GM18526 (cell line): ENCODE measurements around the gene LRRC15.

Experiments
- POLR2A ChIP-seq: IDR thresholded peaks from 3 replicates; pipeline ENCODE4 v1.6.1; 2011; ENCODE audit not compliant: insufficient read length; ENCODE audit errors: extremely low read depth

The LRRC15 gene

DNA sequence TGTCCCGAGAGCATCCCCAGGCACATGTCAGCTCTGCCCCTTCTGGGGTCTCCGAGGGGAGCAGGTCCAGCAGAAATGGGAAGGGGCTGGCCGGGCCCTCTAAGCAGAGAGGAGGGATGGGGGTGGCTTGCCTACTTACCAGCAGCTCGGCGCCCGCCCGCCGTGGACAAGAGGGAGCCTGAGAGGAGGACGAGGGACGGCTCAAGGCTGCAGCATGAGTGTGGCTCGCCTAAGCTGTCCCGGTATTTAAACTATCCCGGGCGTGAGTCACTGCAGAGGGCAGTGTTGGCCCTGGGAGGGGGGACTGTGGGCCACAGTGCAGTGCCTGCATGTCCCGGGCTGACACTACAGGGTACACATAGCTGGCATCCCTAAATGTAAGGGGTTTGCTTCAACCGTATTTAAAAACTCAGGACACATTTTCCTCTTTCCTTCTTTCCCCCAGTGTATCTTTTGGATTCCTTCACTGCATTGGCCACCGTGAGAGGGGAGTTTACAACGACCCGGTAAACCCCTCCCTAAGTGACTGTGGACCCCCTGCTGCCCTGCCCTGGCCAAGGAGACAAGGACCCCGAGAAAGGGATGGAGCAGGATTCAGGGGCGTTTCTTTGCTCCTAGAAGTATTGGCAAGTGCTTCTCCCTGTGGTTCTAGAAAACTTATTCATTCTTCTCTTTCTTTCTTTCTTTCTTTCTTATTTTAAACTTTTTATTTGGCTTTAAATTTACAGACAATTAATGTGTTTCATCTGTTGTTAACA, at the start of gene LRRC15:
Gene LRRC15, minus strand, starts transcription at position 222 of the 758 bp plus-strand sequence. CDS start 8,700 bp downstream, outside the sequence.
- no peak for TF ChIP-seq POLR2A

DNA sequence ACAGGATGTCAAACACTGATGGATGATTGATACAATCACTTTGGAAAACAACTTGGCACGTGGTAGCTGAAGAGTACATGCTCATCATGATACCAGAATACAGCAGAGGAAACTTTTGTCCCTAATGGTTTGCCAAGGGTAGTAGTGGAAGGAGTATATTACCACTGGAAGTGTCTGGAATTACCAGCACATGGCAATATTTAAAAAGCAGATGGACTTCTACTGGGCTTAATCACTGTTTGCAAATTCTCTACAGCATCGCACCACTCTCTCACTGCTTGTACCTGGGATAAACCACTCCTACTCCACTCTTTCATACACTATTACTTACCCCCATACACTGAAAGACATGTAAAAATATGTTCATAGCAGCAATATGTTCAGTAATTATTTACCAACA, 49.1 kb upstream of the LRRC15 start:
- no peak for TF ChIP-seq POLR2A

GRCh38 chr3:194407423-194407822, 37.9 kb upstream of the LRRC15 start:
- no peak for TF ChIP-seq POLR2A

DNA sequence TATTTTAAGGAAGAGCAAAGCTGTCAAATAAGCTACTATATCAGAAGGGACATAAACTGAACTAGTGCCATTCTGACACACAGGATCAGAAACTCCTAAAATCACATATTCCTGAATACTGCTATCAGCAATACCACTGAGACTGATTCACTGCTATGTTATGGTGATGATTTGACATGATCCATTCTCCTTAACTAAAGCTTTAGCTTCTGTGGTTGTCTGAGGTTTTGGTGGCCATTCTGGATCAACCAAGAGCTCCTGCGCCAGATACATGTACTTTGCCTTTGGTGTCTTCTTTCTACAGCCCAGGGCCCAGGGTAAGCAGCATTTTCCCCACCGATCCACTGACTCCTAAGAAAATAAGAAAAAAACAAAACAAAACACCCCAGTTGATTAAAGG, 36.2 kb upstream of the LRRC15 start:
- no peak for TF ChIP-seq POLR2A

DNA sequence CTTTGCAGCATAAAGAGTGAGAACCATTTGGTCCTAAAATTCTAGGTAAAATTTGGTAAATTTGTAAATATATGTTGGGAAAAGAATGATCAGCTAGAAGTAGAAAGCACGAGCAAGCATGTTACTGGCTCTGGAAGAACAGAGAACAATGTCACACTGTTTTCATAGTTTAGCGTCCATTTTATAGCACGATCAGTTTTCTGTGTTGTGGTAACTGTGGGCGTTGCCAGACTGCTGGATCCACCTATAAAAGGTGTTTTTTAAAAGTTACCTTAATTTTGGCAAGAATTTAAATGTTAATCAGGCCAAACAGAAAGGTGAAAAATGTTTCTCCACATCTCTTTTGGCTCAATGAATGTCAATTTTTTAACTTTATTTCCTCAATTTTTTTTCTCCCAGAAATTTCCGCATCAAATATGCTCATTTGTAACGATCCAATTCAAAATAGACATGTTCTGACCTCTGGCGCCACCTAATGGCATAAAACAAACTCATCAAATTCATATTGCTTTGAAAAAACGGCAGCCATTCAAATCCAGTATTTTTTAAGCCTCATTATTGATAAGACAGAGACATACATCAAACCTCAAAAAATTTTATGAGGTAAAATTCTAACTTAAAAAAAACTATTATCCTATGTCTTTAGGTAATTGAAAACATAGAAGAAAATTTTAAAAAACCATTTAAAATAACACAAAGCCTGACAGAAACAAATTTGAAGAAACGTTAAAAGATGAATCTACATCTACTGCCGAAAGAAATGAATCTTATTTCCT, 35.0 kb upstream of the LRRC15 start:
- TF ChIP-seq POLR2A = no peak

- TF ChIP-seq POLR2A = no peak
Measured at GRCh38 chr3:194401868-194402329, 32.4 kb upstream of the LRRC15 start.

DNA sequence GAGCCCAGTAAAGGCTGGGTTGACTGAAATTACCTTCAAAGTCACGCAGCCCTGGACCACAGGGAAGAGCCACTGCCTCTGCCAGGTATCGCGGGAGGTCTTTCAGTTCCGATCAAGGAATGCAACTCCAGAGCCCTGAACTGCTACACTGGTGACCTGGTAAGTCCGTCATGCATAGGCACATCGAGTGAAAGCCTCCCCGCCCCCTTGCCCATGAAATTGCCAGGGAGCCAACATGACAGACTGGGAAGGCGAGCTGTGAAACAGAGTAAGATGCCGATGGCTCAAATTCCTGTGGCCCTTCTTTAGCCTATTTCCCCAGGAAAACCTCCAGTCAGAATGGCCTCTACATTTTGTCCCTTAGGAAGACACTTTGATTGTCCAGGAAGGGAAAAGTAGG, 31.8 kb upstream of the LRRC15 start:
- TF ChIP-seq POLR2A = no peak

DNA sequence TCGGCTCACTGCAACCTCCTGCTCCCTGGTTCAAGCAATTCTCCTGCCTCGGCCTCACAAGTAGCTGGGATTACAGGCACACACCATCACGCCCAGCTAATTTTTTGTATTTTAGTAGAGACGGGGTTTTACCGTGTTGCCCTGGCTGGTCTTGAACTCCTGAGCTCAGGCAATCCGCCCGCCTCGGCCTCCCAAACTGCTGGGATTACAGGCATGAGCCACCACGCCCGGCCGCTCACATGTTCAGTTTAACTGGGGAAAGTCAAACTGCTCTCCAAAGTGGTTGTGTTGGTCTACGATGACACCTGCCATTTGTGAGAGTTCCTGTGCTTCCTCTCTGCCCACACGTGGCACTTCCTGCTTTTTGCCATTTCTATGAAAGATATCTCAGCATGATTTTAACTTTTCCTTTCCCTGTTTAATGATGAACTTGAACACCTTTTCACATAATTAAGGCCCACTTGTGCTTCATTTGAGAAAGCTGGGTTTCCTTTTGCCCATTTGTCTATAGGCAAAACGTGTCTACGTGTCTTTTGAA, 30.4 kb upstream of the LRRC15 start:
- no peak for TF ChIP-seq POLR2A

GRCh38 chr3:194399166-194399565, 29.6 kb upstream of the LRRC15 start, which contains the start of gene GP5:
GP5 (minus strand) TSS chr3:194399266; CDS start chr3:194398282, 984 bp downstream.
- no peak for TF ChIP-seq POLR2A

GRCh38 chr3:194397757-194398312, 28.3 kb upstream of the LRRC15 start:
- no peak for TF ChIP-seq POLR2A

- no peak for TF ChIP-seq POLR2A
Measured at GRCh38 chr3:194396859-194397756, 27.6 kb upstream of the LRRC15 start.

- no peak for TF ChIP-seq POLR2A
Measured at GRCh38 chr3:194396539-194396858, 27.0 kb upstream of the LRRC15 start.

DNA sequence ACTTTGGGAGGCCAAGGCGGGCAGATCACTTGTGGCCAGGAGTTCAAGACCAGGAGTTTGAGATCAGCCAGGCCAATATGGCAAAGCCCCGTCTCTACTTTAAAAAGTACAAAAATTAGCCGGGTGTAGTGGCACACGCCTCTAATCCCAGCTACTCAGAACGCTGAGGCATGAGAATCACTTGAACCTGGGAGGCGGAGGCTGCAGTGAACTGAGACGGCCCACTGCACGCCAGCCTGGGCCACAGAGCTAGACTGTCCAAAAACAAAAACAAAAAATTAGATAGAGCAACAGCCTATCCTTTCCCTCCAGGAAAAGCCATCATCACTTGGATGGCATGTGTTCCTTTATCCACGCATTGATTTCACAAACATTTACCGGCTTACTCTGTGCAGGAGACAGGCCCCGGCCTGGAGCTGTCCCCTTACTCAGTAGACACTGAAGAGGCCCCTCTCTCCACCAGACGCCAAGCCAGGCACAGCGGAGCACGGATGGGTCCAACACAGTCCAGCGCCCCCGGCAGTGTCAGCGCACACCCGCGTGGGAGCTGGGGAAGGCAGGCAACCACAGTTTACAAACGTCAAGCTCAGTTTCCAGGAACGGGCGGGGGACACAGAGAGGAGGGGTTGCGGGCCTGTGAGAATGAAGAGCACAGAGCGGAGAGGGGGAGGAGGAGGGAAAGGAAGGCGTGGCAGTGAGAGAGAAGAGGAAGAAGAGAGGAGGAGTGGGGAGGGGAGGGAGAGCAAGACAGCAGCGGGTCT, 26.4 kb upstream of the LRRC15 start:
- no peak for TF ChIP-seq POLR2A

DNA sequence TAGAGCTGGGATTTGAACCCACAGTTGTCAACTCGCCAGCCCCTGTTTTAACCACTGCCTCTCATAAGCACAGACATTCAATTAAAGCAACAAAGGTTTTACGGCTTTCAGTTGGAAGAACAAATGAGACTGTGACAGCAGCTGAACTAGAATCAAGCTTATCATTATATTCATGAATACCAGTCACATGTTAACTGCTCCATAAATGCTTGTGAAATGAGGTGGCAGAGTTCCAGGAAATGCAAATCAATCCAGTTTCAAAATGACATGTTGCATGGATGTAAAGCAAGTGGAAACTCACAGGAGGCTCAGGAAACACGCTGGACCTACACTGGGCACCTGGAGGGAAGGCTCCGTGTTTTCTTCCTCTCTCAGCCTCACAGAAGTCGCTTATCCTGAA, 25.7 kb upstream of the LRRC15 start:
- no peak for TF ChIP-seq POLR2A

DNA sequence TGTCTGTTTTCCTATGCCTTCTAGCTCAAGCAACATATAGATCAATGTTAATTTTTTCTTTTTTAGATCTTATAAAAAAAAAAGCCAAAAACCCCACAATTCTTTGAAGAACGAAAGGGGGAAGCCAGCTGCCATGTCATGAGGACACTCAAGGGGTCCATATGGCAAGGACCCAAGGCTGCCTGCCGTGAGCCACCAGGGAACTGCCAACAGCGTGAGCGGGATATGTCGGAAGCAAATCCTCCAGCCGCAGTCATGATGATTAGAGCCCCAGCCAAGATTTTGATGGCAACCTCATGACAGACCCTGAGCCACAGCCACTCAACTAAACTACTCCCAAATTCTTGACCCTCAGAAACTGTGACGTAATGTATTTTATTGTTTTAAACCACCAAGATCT, 23.0 kb upstream of the LRRC15 start:
- TF ChIP-seq POLR2A = no peak

- no peak for TF ChIP-seq POLR2A
Measured at GRCh38 chr3:194390835-194391234, 21.3 kb upstream of the LRRC15 start.
